GM21529 (cell line): ENCODE measurements around the gene GPR22.

Experiments used
- ATAC-seq: cut with Tn5 transposase; IDR thresholded peaks from one replicate; pipeline ENCODE4 v1.9.1; 2021; ENCODE audit not compliant: unreplicated experiment

Gene GPR22, protein sequence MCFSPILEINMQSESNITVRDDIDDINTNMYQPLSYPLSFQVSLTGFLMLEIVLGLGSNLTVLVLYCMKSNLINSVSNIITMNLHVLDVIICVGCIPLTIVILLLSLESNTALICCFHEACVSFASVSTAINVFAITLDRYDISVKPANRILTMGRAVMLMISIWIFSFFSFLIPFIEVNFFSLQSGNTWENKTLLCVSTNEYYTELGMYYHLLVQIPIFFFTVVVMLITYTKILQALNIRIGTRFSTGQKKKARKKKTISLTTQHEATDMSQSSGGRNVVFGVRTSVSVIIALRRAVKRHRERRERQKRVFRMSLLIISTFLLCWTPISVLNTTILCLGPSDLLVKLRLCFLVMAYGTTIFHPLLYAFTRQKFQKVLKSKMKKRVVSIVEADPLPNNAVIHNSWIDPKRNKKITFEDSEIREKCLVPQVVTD

DNA sequence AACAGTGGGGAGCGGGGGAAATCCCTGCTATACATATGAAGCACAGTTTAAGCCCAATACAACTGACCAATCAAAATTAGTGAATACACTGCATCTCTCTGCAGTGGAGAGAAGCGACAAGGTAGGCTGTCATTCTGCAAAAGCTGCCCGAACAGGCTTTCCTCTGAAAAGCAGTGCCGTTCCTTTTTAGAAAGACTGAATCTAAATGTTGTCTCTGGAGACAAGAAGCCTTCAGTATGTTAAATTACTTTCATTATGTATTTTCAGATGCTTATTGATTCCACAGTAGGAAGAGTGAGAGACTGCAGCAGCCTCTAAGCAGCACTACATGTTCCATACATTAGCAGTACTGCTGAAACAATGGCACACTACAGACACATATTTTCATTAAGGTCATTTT lies at the start of gene GPR22:
Gene GPR22, plus strand, starts transcription at position 129 of the 400 bp plus-strand sequence. CDS start 4,004 bp downstream, outside the sequence.
- no peak for ATAC-seq

DNA sequence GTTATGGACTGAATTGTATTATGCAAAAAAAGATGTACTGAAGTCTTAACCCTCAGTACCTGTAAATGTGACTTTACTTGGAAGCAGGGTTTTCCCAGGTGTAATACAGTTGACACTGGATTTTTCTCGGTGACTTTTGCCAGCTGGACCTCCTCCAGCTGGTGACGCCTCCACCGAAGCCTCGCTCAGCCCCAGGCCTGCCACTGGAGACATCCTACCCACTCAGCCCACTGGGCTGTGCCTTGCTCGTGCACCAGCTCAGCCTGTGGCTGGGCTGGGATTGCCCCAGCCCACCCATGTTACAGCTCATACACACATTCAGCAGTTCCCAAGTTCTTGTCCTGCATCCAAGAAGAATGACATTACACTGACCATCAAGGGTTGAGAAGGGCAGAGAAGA lies 42.4 kb upstream of the GPR22 start:
- no peak for ATAC-seq

DNA sequence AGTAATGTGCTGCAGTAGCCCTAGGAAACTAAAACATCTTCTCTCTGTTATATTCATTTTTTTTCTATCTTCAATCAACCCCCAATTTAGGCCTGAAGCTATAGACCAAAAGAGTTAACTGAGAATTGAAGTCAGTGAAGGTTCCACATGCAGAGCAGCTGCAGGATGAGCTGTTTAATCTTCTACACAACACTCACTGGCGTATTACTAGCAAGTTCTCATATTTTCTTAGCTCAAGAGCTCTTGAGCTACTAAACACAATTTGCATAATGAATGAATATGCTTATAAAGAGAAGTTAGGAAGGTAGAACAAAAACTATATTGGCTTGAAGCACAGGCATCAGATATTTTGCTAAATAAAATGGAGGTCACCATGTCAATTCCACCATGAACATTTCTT lies 41.2 kb upstream of the GPR22 start:
- no peak for ATAC-seq

DNA sequence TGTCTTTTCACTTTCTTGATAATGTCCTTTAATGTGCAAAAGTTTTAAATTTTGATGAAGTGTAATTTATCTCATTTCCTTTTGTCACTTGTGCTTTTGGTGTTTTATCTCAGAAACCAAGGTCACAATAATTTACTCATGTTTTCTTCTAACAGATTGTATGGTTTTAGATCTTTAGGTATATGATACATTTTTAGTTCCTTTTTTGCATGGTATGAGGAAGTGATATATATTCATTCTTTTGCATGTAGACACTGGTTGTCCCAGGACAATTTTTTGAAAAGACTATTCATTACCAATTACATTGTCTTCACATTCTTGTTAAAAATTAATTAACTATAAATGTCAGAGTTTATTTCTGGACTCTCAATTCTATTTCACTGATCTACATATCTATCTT lies 39.8 kb upstream of the GPR22 start:
- ATAC-seq: no peak

DNA sequence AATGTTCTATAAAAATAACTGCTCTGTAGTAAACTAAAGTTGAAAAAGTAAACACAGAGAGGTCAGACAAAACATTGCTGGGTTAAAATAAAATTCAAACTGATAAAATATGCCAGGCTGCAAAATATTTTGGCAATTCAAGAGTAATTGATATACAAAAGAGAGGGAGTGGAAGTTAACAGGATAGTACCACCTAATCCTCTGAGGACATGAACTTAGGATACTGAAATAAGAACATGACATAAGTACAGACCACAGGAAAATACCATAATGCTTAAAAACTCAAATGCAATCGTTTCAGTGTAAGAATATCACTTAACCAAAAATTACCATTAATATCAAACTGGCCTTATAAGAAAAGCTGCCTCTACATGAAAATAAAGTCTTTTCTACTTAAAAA lies 37.6 kb upstream of the GPR22 start:
- no peak for ATAC-seq

DNA sequence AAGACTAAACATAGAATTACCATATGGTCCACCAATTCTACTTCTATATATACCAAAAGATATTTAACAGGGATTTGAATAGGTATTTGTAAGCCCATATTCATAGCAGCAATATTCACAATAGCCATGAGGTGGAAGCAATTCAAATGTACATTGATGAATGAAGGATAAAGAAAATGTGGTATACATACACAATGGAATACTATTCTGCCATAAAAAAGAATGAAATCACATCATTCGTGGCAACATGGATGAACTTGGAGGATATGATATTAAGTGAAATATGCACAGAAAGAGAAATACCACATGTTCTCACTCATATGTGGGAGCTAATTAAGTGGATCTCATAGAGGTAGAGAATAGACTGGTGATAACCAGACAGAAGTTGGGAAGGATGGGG lies 34.1 kb upstream of the GPR22 start:
- no peak for ATAC-seq

DNA sequence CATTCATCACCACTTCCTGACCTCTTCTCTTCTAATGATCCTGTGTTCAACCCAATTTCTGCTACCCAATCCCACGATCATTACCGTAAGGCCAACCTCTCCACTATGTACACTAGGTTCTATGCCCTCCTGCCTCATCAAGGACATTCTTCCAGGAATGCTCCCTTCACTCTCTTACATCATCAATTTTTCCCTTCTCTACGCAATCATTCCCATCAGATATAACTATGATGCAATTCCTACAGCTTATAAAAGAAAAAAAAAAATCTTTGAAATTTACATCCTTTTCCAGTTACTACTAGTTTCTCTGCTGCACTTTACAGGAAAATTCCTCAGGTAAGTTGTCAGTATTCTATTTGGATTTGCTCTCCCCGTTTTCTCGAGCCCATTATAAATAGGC lies 30.8 kb upstream of the GPR22 start:
- ATAC-seq: no peak

DNA sequence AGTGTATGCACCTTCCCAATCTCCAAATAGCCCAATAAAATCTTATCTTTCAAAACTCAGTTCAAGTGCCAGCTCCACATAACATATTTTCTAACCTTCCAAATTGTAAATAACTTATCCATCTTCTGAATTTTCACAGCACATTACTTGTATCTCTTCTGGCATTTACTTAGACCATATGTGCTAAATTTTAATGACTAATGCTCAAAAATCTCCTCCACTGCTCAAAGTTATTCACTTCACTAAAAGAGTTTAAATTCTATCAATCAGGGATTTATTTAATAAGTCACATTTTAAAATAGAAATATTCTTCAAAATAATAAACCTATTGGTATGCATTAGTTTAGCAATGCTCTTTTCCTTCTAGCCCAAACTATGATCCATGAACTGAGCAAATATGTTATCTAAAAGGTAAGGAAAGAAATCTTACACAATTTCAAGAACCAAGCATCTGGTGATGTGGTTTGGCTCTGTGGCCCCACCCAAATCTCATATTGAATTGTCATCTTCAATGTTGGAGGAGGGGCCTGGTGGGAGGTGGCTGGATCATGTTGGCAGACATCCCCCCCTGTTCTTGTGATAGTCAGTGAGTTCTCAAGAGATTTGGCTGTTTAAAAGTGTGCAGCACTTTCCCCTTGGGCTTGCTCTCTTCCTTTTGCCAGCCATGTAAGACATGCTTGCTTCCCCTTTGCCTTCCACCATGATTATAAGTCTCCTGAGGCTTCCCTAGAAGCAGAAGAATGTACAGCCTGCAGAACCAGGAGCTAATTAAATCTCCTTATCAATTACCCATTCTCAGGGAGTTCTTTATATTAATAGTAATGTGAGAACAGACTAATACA lies 28.1 kb upstream of the GPR22 start:
- ATAC-seq: no peak

DNA sequence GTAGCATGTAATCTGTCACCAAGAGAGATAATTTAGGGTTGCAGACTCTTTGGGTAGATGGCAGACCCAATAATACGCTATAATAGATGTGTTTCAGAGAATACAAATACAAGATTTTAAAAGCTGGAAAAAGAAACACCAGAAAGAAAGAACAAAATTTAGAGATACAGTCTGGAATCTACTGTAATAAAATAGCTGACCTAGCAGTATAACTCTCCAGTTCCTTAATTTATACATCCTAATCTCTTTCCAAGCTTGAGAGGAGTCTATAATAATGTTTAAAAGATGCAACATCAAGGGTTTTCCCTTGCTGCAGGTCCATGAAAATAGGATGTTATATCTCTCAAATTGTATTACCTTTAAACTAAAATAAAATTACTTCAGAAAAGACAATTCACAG lies 27.2 kb upstream of the GPR22 start:
- ATAC-seq: no peak

DNA sequence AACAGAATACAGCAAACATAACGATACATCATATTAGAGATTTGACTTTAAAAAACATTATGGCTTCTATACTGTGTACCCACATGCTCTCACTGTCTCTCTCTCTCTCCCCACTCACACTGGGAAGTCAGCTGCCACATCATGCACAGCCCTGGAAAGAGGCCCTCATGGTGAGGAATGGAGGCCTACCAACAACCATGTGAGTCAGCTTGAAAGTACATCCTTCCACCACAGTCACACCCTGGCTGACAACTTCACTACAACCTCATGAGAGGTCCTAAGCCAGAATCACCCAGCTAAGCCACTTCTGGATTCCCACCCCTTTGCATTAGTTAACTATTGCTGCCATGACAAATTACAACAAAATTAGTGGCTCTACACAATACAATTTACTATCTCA lies 23.3 kb upstream of the GPR22 start:
- ATAC-seq: no peak

DNA sequence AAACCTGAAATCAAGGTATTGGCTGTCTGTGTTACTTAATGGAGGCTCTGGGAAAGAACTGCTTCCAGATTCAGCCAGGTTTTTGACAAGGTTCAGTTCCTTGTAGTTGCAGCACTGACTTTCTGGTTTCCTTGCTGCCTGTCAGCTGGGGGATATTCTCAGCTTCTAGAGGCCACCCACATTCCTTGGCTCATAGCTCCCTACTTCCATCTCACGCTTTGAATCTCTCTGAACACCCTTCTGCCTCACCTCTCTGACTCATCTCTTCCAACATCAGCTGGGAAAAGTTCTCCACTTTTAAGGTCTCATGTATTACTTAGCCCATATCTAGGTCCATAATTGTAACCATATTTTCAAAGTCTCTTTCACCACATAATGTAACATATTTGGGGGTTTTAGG lies 22.9 kb upstream of the GPR22 start:
- ATAC-seq: no peak

DNA sequence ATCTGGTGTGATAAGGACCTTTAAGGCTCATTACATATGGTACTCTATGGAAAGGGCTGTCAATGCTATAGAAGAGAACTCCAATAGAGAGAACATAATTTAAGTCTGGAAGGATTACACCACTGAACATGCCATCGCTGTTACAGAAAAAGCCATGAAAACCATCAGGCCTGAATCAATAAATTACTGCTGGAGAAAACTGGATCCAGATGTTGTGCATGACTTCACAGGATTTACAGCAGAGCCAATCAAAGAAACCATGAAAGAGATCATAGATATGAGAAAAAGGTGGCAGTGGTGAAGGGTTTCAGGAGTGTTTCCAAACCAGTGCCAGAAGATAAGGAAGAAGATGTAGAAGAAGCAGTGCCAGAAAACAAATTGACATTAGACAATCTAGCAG lies 18.9 kb upstream of the GPR22 start:
- no peak for ATAC-seq

DNA sequence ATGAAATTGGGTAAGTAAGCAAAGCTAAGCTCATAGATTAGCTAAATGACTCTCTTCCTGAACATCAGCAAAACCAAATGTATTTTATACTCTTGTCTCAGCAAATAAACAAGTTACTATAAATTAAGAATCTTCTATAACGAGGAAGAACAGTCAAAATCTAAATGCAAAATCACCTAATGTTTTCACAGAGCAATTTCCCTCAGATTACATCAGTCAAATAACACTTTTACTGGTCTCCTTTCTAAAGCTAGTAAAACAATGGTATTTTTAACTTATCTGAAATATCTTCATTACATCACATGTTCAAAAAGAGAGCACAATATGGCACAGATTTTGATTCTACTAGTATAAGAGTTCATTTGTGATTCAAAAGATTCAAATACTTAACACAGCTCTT lies 16.5 kb upstream of the GPR22 start:
- ATAC-seq: no peak

DNA sequence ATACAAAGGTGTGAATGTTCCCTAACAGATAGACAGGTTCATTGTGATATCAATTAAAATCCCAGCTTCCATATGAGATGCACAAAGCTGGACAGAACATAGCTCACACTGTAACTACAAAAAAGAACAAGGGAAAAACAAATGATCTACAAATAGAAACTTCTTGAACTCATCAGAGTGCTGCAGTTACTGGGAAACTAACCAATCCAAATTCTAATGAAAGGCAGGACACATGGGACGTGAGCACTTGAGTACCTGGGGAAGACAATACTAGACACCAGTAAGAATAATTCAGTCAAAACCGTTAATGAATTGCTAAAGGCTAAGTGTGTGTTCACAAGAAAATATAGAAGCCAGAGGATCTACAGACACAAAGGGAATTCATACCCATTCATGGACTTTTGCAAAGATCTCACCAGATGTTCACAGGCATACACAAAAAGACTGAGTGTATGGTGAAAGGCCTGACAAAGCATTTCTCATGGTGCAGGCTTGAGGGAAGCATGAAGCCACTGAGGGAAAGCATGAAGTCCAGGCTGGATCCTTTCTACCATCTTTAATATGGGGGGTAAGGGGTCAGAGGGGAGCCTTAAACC lies 7.8 kb upstream of the GPR22 start:
- no peak for ATAC-seq

DNA sequence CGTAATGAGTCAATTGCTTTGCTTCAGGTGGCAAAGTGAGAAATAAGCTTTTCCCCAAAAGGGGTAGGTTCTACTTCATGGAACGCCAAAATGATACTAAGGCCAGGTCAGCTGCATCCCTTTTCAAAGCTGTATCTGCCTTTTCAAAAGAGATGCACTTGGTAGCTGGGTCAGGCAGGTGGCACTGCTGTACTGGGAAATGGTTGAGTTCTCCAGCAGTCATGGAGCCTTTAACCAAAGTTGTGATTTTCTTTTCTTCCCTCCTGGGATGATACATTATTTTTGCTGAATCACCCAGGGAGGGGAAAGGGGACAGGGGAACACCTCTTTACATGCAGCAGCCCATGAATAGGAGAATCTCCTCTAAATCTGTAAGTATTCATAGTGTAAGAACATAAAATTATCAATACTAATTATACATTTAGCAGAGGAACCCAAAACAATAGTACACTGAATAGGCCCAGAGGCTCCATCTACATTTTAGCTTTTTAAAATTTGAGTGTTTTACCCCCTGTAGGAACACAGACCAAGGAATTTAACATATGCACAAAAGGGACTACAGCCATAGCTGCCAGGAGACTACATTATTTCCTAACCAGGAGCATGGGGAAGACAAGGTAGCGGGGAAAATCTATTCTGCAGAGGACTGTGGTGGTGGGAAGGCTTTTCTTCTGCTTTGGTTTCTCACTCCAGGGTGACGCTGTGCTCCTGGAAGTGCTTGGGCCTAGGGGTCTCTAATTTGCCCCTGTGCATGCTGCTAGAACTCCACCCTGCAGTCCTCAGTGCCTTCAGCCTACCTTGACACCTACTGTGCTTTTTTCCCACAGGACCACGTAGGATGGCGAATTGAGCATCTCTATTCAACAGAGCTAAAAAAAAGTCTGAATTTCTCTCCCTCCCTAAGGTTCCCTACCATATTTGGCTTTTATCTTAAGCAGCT lies 6.4 kb upstream of the GPR22 start:
- ATAC-seq: peak; percentile 79

DNA sequence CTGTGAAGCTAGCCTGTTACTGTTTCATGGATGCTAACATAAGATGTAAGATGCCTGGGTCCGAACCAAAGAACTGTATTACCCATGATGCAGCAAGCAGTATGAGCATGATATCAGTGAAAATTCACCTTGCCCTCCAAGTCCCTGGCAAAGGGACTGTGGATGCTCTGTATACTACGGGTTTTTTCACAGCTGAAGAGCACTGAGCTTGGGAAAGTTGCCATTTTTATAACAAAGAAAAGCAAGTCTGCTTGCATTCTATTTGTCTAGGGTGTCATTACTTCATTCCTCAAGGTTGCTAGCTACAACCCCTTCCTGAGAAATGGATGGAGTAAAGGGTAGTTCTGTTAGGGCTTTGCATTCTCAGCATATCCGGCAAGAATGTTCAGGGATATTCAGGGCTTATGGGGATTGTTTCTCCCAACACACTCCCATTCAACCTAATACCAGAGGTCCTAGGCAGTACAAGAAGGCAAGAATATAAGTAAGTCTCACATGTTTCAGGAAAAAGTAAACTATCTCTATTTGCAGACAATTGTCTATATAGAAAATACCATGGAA lies 5.1 kb upstream of the GPR22 start:
- ATAC-seq: no peak

DNA sequence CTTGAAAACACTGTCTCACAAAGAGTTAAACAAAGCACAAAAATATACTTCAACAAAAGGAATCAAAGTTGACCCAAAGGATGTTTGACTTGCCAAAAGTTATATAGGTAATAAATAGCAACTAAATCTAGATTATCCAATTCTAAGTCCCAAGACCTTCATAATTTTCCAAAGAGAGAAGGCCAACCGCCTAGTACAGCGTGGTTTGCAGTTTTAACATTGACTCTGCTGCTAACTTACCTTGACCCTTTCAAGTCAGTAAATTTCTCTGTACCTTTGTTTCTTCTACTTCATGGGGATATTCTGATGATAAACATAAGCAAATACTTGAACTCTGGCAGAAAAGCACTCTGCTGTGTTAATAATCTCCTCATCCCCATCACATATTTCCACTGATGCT lies 1.9 kb upstream of the GPR22 start:
- ATAC-seq: no peak

DNA sequence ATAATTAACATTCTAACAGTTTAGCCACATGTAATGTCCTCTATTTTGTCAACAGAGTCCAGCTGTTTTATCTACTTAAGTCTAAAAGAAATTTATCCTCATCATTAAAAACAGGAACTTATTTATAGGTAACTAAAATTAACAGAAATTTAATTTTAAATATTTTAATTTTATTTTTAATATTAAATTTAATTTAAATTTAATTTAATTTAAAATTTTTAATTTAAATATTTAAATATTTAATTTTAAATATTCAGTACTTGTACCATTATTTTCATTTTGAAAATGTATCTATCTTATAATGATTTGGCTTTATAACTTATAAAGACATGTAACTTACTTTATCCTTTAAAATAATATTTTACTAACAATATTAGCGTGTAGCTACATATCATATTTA lies 1.0 kb upstream of the GPR22 start:
- no peak for ATAC-seq

DNA sequence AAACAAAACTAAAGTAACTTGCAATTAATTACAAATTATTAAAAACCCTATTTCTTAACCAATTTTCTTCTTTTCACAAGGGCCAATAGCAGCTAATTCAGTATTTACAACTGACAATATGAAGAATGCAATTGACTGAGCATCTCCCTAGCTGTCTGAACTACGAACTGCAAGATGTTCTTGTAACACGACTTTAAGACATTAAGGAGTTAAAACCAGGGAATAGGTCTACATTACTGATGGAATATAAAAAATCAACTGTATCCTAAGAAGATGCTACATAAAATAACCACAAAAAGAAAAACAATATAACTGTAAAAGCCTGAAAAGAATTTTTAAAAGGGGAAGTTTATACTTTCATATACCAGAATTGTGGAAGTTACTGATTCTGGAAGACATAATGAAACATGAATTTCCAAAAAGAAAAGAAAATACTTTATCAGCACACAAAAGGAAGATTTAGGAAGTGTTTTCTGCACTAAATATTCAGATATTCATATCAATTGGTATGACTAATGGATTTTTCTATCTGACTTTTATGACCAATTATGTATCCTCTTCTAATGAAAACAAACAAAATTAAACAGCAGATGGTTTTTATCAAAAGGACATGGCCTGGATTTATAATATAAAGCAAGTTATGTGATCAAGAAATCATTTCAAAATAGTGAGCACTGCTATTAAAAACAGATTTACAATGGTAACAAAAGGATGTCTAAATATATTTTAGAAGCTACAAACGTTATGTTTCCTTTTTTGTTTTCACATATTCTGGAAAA lies 1.6 kb downstream of the GPR22 start:
- no peak for ATAC-seq

DNA sequence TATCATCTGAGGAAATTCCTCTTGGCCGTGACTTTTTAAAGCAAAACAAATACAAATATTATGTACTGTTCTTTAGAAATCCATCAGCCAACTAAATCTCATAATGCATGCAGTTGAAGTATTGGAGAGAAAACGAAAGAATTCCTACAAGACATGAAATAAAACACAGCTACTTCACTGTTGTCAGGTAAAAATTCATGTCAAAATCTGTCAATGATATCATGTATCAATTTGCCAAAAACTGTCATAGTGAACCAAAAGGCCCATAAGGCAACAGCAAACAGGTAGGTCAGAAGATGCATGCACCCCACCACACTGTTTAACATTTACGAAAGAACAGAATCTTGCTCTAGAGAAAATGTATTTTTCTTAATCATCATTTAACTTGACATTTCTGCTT lies 2.3 kb downstream of the GPR22 start:
- ATAC-seq: no peak
